Esophagus muscularis mucosa (tissue), 3 donors: ENCODE data around the gene KCNIP3.

ENCODE experiments used
- POLR2A ChIP-seq: fragments of 450-650 bp; IDR thresholded peaks from one replicate; pipeline ENCODE4 v1.6.1; 2017; ENCODE audit warnings: antibody characterized with exemption, moderate library complexity, mild to moderate bottlenecking, low read depth
- TF ChIP-seq, protein P1 (sequence below), 3 experiments: fragments of 200-600 bp in 2 of 3; fragments of 450-650 bp in 1 of 3; sonication (generic) in 2 of 3; IDR thresholded peaks; one replicate each; pipeline ENCODE4 v1.5.1; 2017 to 2019; ENCODE audit warnings: antibody characterized with exemption in 3 of 3, mild to moderate bottlenecking in 2 of 3, moderate library complexity in 1 of 3

DNA sequence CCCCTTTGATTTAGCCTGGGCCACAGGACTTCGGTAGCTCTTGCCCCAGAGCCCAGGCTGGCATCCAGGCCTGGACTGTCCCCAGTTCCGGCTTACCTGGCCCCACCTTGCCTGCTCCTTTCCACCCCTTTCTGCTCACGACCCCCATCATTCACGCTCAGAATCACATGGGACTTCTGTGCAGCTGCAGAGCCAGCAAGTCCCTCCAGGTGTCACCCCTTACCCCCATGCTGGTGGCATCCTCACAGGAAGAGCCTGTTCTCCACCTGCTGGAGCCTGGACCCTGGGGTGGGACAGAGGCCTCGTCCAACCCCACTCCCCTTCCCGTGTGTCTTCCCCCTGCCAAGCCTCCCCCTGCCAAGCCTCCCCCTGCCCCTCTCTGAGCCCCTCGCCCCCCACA is 7.9 kb upstream of the KCNIP3 start:
- TF ChIP-seq, protein P1, sequence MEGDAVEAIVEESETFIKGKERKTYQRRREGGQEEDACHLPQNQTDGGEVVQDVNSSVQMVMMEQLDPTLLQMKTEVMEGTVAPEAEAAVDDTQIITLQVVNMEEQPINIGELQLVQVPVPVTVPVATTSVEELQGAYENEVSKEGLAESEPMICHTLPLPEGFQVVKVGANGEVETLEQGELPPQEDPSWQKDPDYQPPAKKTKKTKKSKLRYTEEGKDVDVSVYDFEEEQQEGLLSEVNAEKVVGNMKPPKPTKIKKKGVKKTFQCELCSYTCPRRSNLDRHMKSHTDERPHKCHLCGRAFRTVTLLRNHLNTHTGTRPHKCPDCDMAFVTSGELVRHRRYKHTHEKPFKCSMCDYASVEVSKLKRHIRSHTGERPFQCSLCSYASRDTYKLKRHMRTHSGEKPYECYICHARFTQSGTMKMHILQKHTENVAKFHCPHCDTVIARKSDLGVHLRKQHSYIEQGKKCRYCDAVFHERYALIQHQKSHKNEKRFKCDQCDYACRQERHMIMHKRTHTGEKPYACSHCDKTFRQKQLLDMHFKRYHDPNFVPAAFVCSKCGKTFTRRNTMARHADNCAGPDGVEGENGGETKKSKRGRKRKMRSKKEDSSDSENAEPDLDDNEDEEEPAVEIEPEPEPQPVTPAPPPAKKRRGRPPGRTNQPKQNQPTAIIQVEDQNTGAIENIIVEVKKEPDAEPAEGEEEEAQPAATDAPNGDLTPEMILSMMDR (IDR thresholded peaks at IDR 0.05), result no peak
- TF ChIP-seq POLR2A, result no peak
